Mesendoderm (in vitro differentiated cells): Measurements from ENCODE around the gene C11orf71.

Source experiments
- DNase-seq: peaks from one replicate; pipeline ENCODE4 v3.0.0; 2013
- H2AK5ac ChIP-seq: 2 replicates; pipeline ENCODE4 v1.6.1; 2013; ENCODE audit warnings: low read length, inconsistent platforms
- H2BK120ac ChIP-seq: 2 replicates; pipeline ENCODE4 v1.6.1; 2013; ENCODE audit warnings: low read depth, mild to moderate bottlenecking, low read length, moderate library complexity, mixed read lengths
- H2BK15ac ChIP-seq: replicated peaks from 2 replicates; pipeline ENCODE4 v1.6.1; 2013; ENCODE audit warnings: low read depth, mild to moderate bottlenecking, moderate library complexity
- H2BK5ac ChIP-seq: 2 replicates; pipeline ENCODE4 v1.6.1; 2013; ENCODE audit warnings: low read length, inconsistent platforms
- H3K18ac ChIP-seq: 2 replicates; pipeline ENCODE4 v1.6.1; 2013; ENCODE audit warnings: mild to moderate bottlenecking, low read length, mixed read lengths
- H3K23ac ChIP-seq: one replicate; pipeline ENCODE4 v1.6.1; 2013; ENCODE audit warnings: low read length
- H3K27ac ChIP-seq: 2 replicates; pipeline ENCODE4 v1.5.1; 2013; ENCODE audit warnings: low read depth, mild to moderate bottlenecking, inconsistent platforms, low read length, moderate library complexity
- H3K27me3 ChIP-seq: 2 replicates; pipeline ENCODE4 v1.6.1; 2013; ENCODE audit warnings: low read length, control low read depth, mild to moderate bottlenecking, inconsistent platforms; ENCODE audit not compliant: insufficient read depth, poor library complexity
- H3K36me3 ChIP-seq: 2 replicates; pipeline ENCODE4 v1.6.1; 2013; ENCODE audit warnings: low read length, inconsistent platforms; ENCODE audit not compliant: control insufficient read depth, insufficient read depth
- H3K4ac ChIP-seq: one replicate; pipeline ENCODE4 v1.6.1; 2013; ENCODE audit warnings: low read depth, mild to moderate bottlenecking, low read length, moderate library complexity
- H3K4me1 ChIP-seq: 2 replicates; pipeline ENCODE4 v1.6.1; 2013; ENCODE audit warnings: low read depth, low read length, inconsistent platforms; ENCODE audit not compliant: control insufficient read depth
- H3K4me2 ChIP-seq: 2 replicates; pipeline ENCODE4 v1.6.1; 2013; ENCODE audit warnings: low read length
- H3K4me3 ChIP-seq: 2 replicates; pipeline ENCODE4 v1.5.1; 2013; ENCODE audit warnings: mild to moderate bottlenecking, low read length
- H3K56ac ChIP-seq: one replicate; pipeline ENCODE4 v1.6.1; 2013; ENCODE audit warnings: low read length
- H3K79me1 ChIP-seq: 2 replicates; pipeline ENCODE4 v1.6.1; 2013; ENCODE audit warnings: low read length, inconsistent platforms
- H3K79me2 ChIP-seq: 2 replicates; pipeline ENCODE4 v1.6.1; 2013; ENCODE audit warnings: mild to moderate bottlenecking, low read length; ENCODE audit not compliant: control insufficient read depth, insufficient read depth
- H3K9ac ChIP-seq: 2 replicates; pipeline ENCODE4 v1.6.1; 2013; ENCODE audit warnings: low read length, inconsistent platforms
- H4K5ac ChIP-seq: one replicate; pipeline ENCODE4 v1.6.1; 2013; ENCODE audit warnings: low read length
- H4K8ac ChIP-seq: one replicate; pipeline ENCODE4 v1.6.1; 2013; ENCODE audit warnings: low read depth, mild to moderate bottlenecking, control low read depth, low read length, moderate library complexity
- WGBS: extraction: QIAGEN DNeasy Blood & Tissue Kit; methylation state at CpG from one replicate; pipeline ENCODE4 v1.1.7; 2013; ENCODE audit warnings: low lambda C conversion rate, missing lambda C conversion rate; ENCODE audit not compliant: insufficient coverage; ENCODE audit errors: extremely low coverage; 5-methylcytosine and 5-hydroxymethylcytosine counted together

C11orf71 gene

GRCh38 chr11:114362958-114363357 is 37.4 kb downstream of the C11orf71 start:
- Histone ChIP-seq H3K9ac (no peak overlapping the region), H3K4me3 (no peak overlapping the region), H3K36me3 (no peaks in the 10 kb centered on the region), H3K4me2 (no peak overlapping the region), H4K5ac (no peak overlapping the region), H3K27ac (no peak overlapping the region), H4K8ac (no peak overlapping the region), H2BK5ac (no peak overlapping the region), H2BK120ac (no peak overlapping the region), H3K4ac (no peak overlapping the region), H2AK5ac (no peak overlapping the region), H3K56ac (no peak overlapping the region), H2BK15ac (no peak overlapping the region), H3K79me1 (no peaks in the 10 kb centered on the region), H3K23ac (no peak overlapping the region), H3K18ac (no peak overlapping the region), H3K79me2 (no peaks in the 10 kb centered on the region), H3K27me3 (no peaks in the 10 kb centered on the region), H3K4me1 (no peaks in the 10 kb centered on the region)
- DNase-seq: no peak
- no CpG with 5 or more reads among the region's 3 CpGs for WGBS

- no peaks in the 10 kb centered on the region for H3K79me1 ChIP-seq
- H2BK15ac ChIP-seq: no peak overlapping the region
- H3K27me3 ChIP-seq: no peaks in the 10 kb centered on the region
- H3K56ac ChIP-seq: no peak overlapping the region
- H2AK5ac ChIP-seq: no peak overlapping the region
- no peak overlapping the region for H4K8ac ChIP-seq
- no peak overlapping the region for H4K5ac ChIP-seq
- H3K4me3 ChIP-seq: no peak overlapping the region
- DNase-seq: no peak
- H3K18ac ChIP-seq: no peak overlapping the region
- no peak overlapping the region for H3K9ac ChIP-seq
- H3K79me2 ChIP-seq: no peaks in the 10 kb centered on the region
- H2BK5ac ChIP-seq: no peak overlapping the region
- no peak overlapping the region for H3K23ac ChIP-seq
- H3K36me3 ChIP-seq: no peaks in the 10 kb centered on the region
- H2BK120ac ChIP-seq: no peak overlapping the region
- no peaks in the 10 kb centered on the region for H3K4me1 ChIP-seq
- no peak overlapping the region for H3K4ac ChIP-seq
- no peak overlapping the region for H3K27ac ChIP-seq
- WGBS: no CpG with 5 or more reads among the region's 4 CpGs
- H3K4me2 ChIP-seq: no peak overlapping the region
These were observed 38.0 kb downstream of the C11orf71 start for GRCh38 chr11:114362326-114362725.

GRCh38 chr11:114359342-114359741 is 41.0 kb downstream of the C11orf71 start:
- DNase-seq: no peak
- H3K18ac ChIP-seq: no peak overlapping the region
- no peaks in the 10 kb centered on the region for H3K79me2 ChIP-seq
- no peak overlapping the region for H2BK120ac ChIP-seq
- H3K4ac ChIP-seq: no peak overlapping the region
- no peak overlapping the region for H3K9ac ChIP-seq
- no peak overlapping the region for H3K56ac ChIP-seq
- H3K27me3 ChIP-seq: no peaks in the 10 kb centered on the region
- no peak overlapping the region for H3K27ac ChIP-seq
- H3K4me3 ChIP-seq: no peak overlapping the region
- no peak overlapping the region for H3K23ac ChIP-seq
- H2BK15ac ChIP-seq: no peak overlapping the region
- no peak overlapping the region for H2BK5ac ChIP-seq
- H2AK5ac ChIP-seq: no peak overlapping the region
- H4K8ac ChIP-seq: no peak overlapping the region
- no peak overlapping the region for H4K5ac ChIP-seq
- no peaks in the 10 kb centered on the region for H3K79me1 ChIP-seq
- H3K36me3 ChIP-seq: no peaks in the 10 kb centered on the region
- no peaks in the 10 kb centered on the region for H3K4me1 ChIP-seq
- no peak overlapping the region for H3K4me2 ChIP-seq

GRCh38 chr11:114358716-114359115 is 41.6 kb downstream of the C11orf71 start:
- no CpG with 5 or more reads among the region's 1 CpG for WGBS
- H3K79me2 ChIP-seq: no peaks in the 10 kb centered on the region

GRCh38 chr11:114354076-114354475 is 46.2 kb downstream of the C11orf71 start:
- Histone ChIP-seq H3K27ac (no peak overlapping the region), H3K79me2 (no peaks in the 10 kb centered on the region), H3K56ac (no peak overlapping the region), H3K27me3 (no peaks in the 10 kb centered on the region), H2BK5ac (no peak overlapping the region), H2BK120ac (no peak overlapping the region), H3K9ac (no peak overlapping the region), H2AK5ac (no peak overlapping the region), H3K4me3 (no peak overlapping the region), H3K4ac (no peak overlapping the region), H2BK15ac (no peak overlapping the region), H3K4me1 (no peaks in the 10 kb centered on the region), H4K8ac (no peak overlapping the region), H3K23ac (no peak overlapping the region), H3K18ac (no peak overlapping the region), H3K4me2 (no peak overlapping the region), H3K36me3 (no peaks in the 10 kb centered on the region), H4K5ac (no peak overlapping the region), H3K79me1 (no peaks in the 10 kb centered on the region)
- no CpG with 5 or more reads among the region's 3 CpGs for WGBS
- peak; percentile 19 for DNase-seq

More at GRCh38 chr11:114358716-114359115, 41.6 kb downstream of the C11orf71 start:
- Histone ChIP-seq H3K4me1 (no peaks in the 10 kb centered on the region), H3K27ac (no peak overlapping the region), H2BK120ac (no peak overlapping the region), H2AK5ac (no peak overlapping the region), H3K23ac (no peak overlapping the region), H3K4ac (no peak overlapping the region), H2BK15ac (no peak overlapping the region), H4K8ac (no peak overlapping the region), H3K36me3 (no peaks in the 10 kb centered on the region), H3K4me3 (no peak overlapping the region), H3K9ac (no peak overlapping the region), H2BK5ac (no peak overlapping the region), H3K79me1 (no peaks in the 10 kb centered on the region), H3K56ac (no peak overlapping the region), H3K27me3 (no peaks in the 10 kb centered on the region), H3K4me2 (no peak overlapping the region), H4K5ac (no peak overlapping the region), H3K18ac (no peak overlapping the region)
- no peak for DNase-seq

GRCh38 chr11:114353443-114353842 is 46.9 kb downstream of the C11orf71 start:
- Histone ChIP-seq H4K5ac (no peak overlapping the region), H3K56ac (no peak overlapping the region), H2BK5ac (no peak overlapping the region), H3K4me3 (no peak overlapping the region), H2AK5ac (no peak overlapping the region), H3K4me2 (no peak overlapping the region), H2BK120ac (no peak overlapping the region), H3K79me1 (no peaks in the 10 kb centered on the region), H3K18ac (no peak overlapping the region), H3K36me3 (no peaks in the 10 kb centered on the region), H3K79me2 (no peaks in the 10 kb centered on the region), H3K27me3 (no peaks in the 10 kb centered on the region), H3K27ac (no peak overlapping the region), H4K8ac (no peak overlapping the region), H2BK15ac (no peak overlapping the region), H3K4ac (no peak overlapping the region), H3K4me1 (no peaks in the 10 kb centered on the region), H3K23ac (no peak overlapping the region), H3K9ac (no peak overlapping the region)
- DNase-seq: no peak
- no CpG with 5 or more reads among the region's 3 CpGs for WGBS
